Measurements from ENCODE around the gene COL4A5.
"Not testable (repeated sequence)": the region's sequence is repeated elsewhere in the genome, so short reads cannot be mapped to it uniquely, and the experiment has no call there.

The COL4A5 gene

GRCh38 chrX:108439426-108439942 lies at the start of gene COL4A5:
Gene COL4A5 (plus strand): TSS chrX:108439838. CDS start chrX:108440126, 288 bp downstream.
- no peak for DNase-seq (ENCODE audit: low read depth in 1 of 2, low spot score in 1 of 2)

- not testable (repeated sequence) for DNase-seq (ENCODE audit: low read depth in 1 of 2, low spot score in 1 of 2)
Measured at GRCh38 chrX:108390976-108391717, 48.5 kb upstream of the COL4A5 start.

GRCh38 chrX:108396188-108396891 lies 43.3 kb upstream of the COL4A5 start:
- DNase-seq (ENCODE audit: low read depth in 1 of 2, low spot score in 1 of 2) = no peak

GRCh38 chrX:108396986-108397385 lies 42.7 kb upstream of the COL4A5 start:
- no peak for DNase-seq (ENCODE audit: low read depth in 1 of 2, low spot score in 1 of 2)

- DNase-seq (ENCODE audit: low read depth in 1 of 2, low spot score in 1 of 2) = no peak
Measured at GRCh38 chrX:108397627-108398391, 41.8 kb upstream of the COL4A5 start.

- DNase-seq (ENCODE audit: low read depth in 1 of 2, low spot score in 1 of 2) = no peak
Measured at GRCh38 chrX:108399418-108400165, 40.0 kb upstream of the COL4A5 start.

- DNase-seq (ENCODE audit: low read depth in 1 of 2, low spot score in 1 of 2) = no peak
Measured at GRCh38 chrX:108412783-108413182, 26.9 kb upstream of the COL4A5 start.

- DNase-seq (ENCODE audit: low read depth in 1 of 2, low spot score in 1 of 2) = no peak
Measured at GRCh38 chrX:108415146-108415545, 24.5 kb upstream of the COL4A5 start.

- no peak for DNase-seq (ENCODE audit: low read depth in 1 of 2, low spot score in 1 of 2)
Measured at GRCh38 chrX:108415891-108416290, 23.7 kb upstream of the COL4A5 start.

- DNase-seq (ENCODE audit: low read depth in 1 of 2, low spot score in 1 of 2) = no peak
Measured at GRCh38 chrX:108417257-108417656, 22.4 kb upstream of the COL4A5 start.

- DNase-seq (ENCODE audit: low read depth in 1 of 2, low spot score in 1 of 2) = no peak
Measured at GRCh38 chrX:108419401-108419800, 20.2 kb upstream of the COL4A5 start.

GRCh38 chrX:108420481-108420880 lies 19.2 kb upstream of the COL4A5 start:
- DNase-seq (ENCODE audit: low read depth in 1 of 2, low spot score in 1 of 2) = no peak

- DNase-seq (ENCODE audit: low read depth in 1 of 2, low spot score in 1 of 2) = no peak
Measured at GRCh38 chrX:108426262-108426661, 13.4 kb upstream of the COL4A5 start.

GRCh38 chrX:108435261-108435660 lies 4.4 kb upstream of the COL4A5 start:
- DNase-seq (ENCODE audit: low read depth in 1 of 2, low spot score in 1 of 2) = no peak

GRCh38 chrX:108437349-108438109 lies 2.1 kb upstream of the COL4A5 start:
- DNase-seq (ENCODE audit: low read depth in 1 of 2, low spot score in 1 of 2) = no peak

- DNase-seq (ENCODE audit: low read depth in 1 of 2, low spot score in 1 of 2) = no peak
Measured at GRCh38 chrX:108438110-108438623, 1.5 kb upstream of the COL4A5 start, which contains the start of gene COL4A6. Gene COL4A6 (minus strand): TSS chrX:108438422. CDS start chrX:108438196, 226 bp downstream.

GRCh38 chrX:108439961-108440696 lies 491 bp downstream of the COL4A5 start:
- DNase-seq (ENCODE audit: low read depth in 1 of 2, low spot score in 1 of 2) = no peak

GRCh38 chrX:108442901-108443464 lies 3.3 kb downstream of the COL4A5 start:
- DNase-seq (ENCODE audit: low read depth in 1 of 2, low spot score in 1 of 2) = no peak

GRCh38 chrX:108447303-108447702 lies 7.7 kb downstream of the COL4A5 start:
- no peak for DNase-seq (ENCODE audit: low read depth in 1 of 2, low spot score in 1 of 2)
